ENCODE results near the gene TFEB. TPM values are rescaled to one million over a fixed set of nuclear protein-coding genes. Genes with fewer than 3 reads are reported as not detected.
A peak's percentile ranks its signal among the peaks of the same experiment; 100 is the strongest.

Gene TFEB
- total and polyA plus RNA-seq, 8 donors, result 7.6 to 37.0 (median 9.8) TPM

- Histone ChIP-seq H3K9me3 (no peaks in the 10 kb centered on the region), H3K4me3 (no peak overlapping the region), H3K27ac (no peak overlapping the region), H3K27me3 (no peaks in the 10 kb centered on the region), H3K4me1 (peaks cover 11 to 20% of the 10 kb centered on the region in 2 donors), H3K36me3 (no peaks in the 10 kb centered on the region)
- intact Hi-C loops (cut with DNase I), result no loop called here
- TF ChIP-seq CTCF (IDR thresholded peaks at IDR 0.05), result no peak
- DNase-seq (no peak), ATAC-seq (no peak)
These were observed 2.3 kb upstream of the TFEB start for GRCh38 chr6:41737591-41738130.

- intact Hi-C loops (cut with DNase I), result no loop called here
- ATAC-seq (no peak), DNase-seq (peak in 1 of 4 donors; percentile 34)
- Histone ChIP-seq H3K27ac (no peak overlapping the region), H3K4me3 (no peak overlapping the region), H3K36me3 (no peaks in the 10 kb centered on the region), H3K27me3 (no peaks in the 10 kb centered on the region), H3K9me3 (no peaks in the 10 kb centered on the region), H3K4me1 (peaks cover 12 to 27% of the 10 kb centered on the region in 2 donors)
- TF ChIP-seq CTCF (IDR thresholded peaks at IDR 0.05), result no peak
These were observed 1.6 kb upstream of the TFEB start for GRCh38 chr6:41736800-41737555.

GRCh38 chr6:41736186-41736733 is 852 bp upstream of the TFEB start:
- ATAC-seq (peak; percentile 1), DNase-seq (peak in 1 of 4 donors; percentile 27)
- Histone ChIP-seq H3K27me3 (no peaks in the 10 kb centered on the region), H3K4me1 (peaks cover 12 to 34% of the 10 kb centered on the region in 2 donors), H3K27ac (peak overlapping the region in 1 of 2 donors; percentile 98), H3K36me3 (peaks cover 0 to 5% of the 10 kb centered on the region in 2 donors), H3K9me3 (no peaks in the 10 kb centered on the region), H3K4me3 (peak overlapping the region in 1 of 2 donors; percentile 89)
- intact Hi-C loops (cut with DNase I), result no loop called here
- no peak for TF ChIP-seq CTCF (IDR thresholded peaks at IDR 0.05)

GRCh38 chr6:41734666-41735426 is 562 bp downstream of the TFEB start:
- H3K36me3 ChIP-seq, result peaks cover 0 to 5% of the 10 kb centered on the region in 2 donors
- H3K4me3 ChIP-seq, result peak overlapping the region; percentile 78 to 89
- no peaks in the 10 kb centered on the region for H3K27me3 ChIP-seq
- intact Hi-C loops (cut with DNase I), result no loop called here
- TF ChIP-seq CTCF (IDR thresholded peaks at IDR 0.05), result no peak
- DNase-seq (peak; percentile 60 to 96 (median 84)), ATAC-seq (peak; percentile 83)
- peak overlapping the region; percentile 97 to 98 for H3K27ac ChIP-seq
- no peaks in the 10 kb centered on the region for H3K9me3 ChIP-seq
- H3K4me1 ChIP-seq, result peaks cover 12 to 48% of the 10 kb centered on the region in 2 donors

Data from left lung (tissue), 10 donors.